GM12872 (cell line): ENCODE data around the gene VPS35.

Experiments used
- CTCF ChIP-seq: IDR thresholded peaks from 3 replicates; pipeline ENCODE4 v1.5.1; 2011; ENCODE audit warnings: low read depth, mild to moderate bottlenecking, low read length, moderate library complexity; ENCODE audit not compliant: insufficient read depth

VPS35 gene

GRCh38 chr16:46720619-46721018 is 31.6 kb upstream of the VPS35 start:
- TF ChIP-seq CTCF = no peak

GRCh38 chr16:46719528-46719927 is 30.6 kb upstream of the VPS35 start:
- TF ChIP-seq CTCF = no peak

- no peak for TF ChIP-seq CTCF
Measured at GRCh38 chr16:46718214-46718613, 29.2 kb upstream of the VPS35 start.

- no peak for TF ChIP-seq CTCF
Measured at GRCh38 chr16:46717692-46718091, 28.7 kb upstream of the VPS35 start.

GRCh38 chr16:46715769-46716305 is 26.9 kb upstream of the VPS35 start:
- TF ChIP-seq CTCF = no peak

GRCh38 chr16:46714797-46715591 is 26.0 kb upstream of the VPS35 start:
- TF ChIP-seq CTCF = no peak

GRCh38 chr16:46713634-46714033 is 24.7 kb upstream of the VPS35 start:
- no peak for TF ChIP-seq CTCF
